Stimulated activated CD8-positive, alpha-beta memory T cell treated with anti-CD3 and anti-CD28 coated beads, Interleukin-7, amount 100 ng/mL, for 24 hours (primary cell): ENCODE data around the gene LAMC1.

Experiments
- DNase-seq: peaks from one replicate; pipeline ENCODE4 v3.0.0-alpha.2; 2020; ENCODE audit warnings: low read depth

LAMC1 gene

DNA sequence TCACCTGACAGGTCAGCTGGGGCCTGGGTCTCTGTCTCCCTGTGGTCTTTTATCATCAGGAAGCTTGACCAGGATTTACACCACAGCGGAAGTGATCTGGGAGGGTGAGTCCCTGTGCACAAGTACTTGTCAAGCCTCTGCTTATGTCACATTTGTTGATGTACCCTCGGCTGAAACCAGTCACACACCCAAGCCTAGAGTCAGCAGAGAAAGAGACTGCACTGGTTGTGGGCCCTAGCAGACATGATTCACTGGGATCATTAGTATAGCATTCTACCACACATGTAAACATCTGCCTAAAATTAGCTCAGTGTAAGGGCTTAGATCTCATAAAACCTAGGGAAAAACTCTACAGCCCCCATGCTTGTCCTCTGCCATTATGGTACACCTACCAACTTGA lies 83.5 kb downstream of the LAMC1 start:
- no peak for DNase-seq

DNA sequence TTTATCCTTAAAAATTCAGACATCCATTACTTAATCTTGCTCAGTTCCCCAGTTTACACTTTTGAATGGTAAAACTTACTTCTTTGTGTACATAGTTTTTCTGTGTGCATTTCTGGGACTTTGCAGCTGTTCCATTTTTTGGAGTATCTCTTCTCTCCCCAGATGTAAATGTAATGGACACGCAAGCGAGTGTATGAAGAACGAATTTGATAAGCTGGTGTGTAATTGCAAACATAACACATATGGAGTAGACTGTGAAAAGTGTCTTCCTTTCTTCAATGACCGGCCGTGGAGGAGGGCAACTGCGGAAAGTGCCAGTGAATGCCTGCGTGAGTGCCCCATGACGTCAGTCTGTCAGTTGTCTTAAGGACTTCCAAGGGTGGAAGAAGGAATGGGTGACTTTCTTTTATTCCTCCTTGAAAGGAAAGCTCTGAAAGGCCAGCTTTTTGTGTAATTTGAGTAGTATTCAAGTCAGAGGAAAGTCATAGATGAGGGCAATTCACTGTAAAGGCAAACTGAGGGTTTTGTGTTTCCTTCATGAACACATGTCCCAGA lies 87.2 kb downstream of the LAMC1 start:
- DNase-seq = no peak

DNA sequence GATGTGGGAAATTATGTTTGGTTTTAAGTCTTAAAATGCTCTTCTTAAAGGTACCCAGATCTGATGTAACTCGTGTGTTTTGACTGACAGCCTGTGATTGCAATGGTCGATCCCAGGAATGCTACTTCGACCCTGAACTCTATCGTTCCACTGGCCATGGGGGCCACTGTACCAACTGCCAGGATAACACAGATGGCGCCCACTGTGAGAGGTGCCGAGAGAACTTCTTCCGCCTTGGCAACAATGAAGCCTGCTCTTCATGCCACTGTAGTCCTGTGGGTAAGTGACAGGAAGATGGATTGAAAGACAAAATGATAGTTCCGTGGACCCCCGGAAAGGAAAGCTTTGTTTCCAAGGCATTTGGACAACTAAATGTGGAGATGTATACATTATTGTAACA lies 91.2 kb downstream of the LAMC1 start:
- no peak for DNase-seq

DNA sequence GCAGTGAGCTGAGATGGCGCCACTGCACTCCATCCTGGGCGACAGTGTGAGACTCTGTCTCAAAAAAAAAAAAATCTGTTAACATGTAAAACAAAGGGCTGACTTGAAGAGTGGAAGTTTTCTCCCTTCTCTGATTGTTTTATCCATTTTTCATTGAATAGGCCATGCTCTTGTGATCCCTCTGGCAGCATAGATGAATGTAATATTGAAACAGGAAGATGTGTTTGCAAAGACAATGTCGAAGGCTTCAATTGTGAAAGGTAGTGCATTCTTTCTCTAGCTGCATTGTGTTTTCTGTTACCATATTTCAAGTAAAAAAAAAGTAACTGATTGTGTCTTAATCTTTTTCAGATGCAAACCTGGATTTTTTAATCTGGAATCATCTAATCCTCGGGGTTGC lies 93.2 kb downstream of the LAMC1 start:
- DNase-seq = no peak

DNA sequence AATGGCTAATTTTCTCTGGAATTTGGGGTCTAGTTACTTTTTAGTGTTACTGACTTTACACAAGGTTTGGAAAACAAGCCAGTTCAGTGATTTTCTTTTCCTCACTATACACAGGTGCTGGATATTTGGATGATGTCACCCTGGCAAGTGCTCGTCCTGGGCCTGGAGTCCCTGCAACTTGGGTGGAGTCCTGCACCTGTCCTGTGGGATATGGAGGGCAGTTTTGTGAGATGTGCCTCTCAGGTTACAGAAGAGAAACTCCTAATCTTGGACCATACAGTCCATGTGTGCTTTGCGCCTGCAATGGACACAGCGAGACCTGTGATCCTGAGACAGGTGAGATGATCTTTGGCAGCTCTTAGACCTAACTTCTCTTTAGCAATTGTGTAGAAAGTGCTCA lies 98.4 kb downstream of the LAMC1 start:
- DNase-seq = no peak

DNA sequence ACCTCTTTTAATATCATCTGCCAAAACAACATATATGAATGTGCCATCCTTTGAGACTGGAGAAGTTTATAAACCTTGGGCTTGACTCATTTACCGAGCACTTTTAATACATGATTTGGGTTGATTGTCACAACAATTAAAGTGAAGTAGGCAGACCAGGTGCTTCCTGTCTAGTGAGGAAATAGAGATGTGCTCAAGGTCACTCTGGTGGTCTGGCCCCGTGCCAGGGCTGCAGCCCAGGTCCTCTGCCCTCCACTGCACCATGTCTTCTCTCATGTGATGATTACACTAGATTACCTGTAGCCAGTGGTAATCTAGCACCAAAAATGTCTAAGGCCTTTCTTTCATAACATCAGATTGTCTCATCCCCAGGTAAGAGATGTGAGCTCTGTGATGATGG lies 101.0 kb downstream of the LAMC1 start:
- DNase-seq = no peak

DNA sequence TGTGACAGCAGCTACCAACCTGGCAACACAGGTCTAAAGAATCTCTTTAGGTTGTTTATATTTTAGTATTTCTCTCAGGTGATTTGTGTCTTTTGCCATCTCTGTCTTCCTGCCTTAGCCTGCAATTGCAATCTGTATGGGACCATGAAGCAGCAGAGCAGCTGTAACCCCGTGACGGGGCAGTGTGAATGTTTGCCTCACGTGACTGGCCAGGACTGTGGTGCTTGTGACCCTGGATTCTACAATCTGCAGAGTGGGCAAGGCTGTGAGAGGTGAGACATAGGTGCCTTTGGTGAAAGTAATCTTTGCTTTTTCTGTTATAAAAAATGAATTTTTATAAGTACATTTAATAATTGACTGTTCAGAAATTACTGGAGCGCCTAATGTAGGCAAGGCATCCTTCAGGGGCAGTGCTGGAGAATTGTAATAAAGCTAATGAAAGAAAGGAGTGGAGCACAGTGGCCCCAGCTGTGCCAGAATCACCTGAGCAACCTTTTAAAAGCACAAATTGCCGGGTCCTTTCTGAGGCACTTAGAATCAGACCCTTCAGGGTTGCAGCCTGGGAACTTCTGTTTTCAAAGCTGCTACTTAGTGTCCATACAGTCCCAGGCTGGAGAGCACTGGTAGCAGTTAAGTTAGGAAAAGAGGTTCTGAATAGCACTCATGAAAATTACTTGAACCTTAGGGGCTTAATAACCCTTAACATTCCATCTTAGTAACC lies 102.2 kb downstream of the LAMC1 start:
- DNase-seq = no peak

DNA sequence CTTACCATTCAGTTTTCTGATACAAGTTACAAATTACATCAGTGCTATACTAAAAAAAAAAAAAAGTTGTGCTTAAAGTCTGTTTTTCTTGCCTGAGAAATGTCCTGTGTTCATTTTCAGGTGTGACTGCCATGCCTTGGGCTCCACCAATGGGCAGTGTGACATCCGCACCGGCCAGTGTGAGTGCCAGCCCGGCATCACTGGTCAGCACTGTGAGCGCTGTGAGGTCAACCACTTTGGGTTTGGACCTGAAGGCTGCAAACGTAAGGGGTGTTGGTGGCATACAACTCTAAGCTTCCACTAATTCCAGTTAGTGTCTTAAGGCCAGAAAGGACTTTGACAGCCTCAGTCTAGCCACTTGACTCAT lies 102.8 kb downstream of the LAMC1 start:
- DNase-seq = no peak

DNA sequence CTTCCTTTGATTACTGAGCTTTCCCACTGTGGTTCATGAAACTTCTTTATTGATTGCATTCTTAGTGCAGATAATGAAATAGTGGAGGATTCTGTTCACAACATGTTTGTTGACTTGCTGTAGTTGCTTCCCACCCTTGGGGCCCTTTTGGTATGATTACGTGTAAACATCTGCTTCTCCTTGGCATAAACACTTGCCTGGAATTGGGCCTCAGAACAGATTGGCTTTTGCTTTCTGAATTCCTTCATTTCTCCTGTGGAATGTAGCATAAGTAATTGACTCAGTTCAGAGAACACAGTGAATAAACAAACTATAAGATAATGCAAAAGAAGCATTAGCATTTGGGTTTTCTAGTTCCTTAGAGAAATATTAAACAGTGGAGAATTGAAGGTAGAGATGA lies 103.3 kb downstream of the LAMC1 start:
- DNase-seq = no peak

DNA sequence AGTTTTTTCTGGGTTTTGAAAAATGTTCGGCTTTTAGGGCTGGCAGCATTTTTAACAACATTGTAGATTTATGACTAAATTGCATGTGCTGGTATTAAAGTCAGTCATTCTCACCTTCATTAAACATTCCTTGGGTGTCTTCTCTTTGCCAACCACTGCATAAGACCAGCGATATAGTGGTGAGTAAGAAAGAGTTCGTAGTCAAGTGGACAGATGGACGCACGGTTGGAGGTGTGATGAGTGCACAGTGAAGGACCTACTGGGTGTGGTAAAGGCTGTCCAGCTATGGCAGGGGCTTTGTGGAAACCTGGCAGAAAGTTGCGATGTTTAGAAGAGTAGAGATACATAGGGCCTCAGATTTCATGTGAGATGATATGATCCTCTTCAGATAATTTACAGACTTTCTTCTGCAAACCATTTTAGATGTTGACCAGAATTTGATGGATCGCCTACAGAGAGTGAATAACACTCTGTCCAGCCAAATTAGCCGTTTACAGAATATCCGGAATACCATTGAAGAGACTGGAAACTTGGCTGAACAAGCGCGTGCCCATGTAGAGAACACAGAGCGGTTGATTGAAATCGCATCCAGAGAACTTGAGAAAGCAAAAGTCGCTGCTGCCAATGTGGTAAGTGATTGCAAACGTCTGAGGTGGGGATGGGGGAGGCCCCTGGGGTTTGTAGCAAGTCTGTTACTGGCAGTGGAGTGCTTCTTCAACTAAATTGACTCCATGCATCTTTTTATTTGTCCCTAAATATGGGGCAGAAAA lies 106.9 kb downstream of the LAMC1 start:
- DNase-seq = no peak

DNA sequence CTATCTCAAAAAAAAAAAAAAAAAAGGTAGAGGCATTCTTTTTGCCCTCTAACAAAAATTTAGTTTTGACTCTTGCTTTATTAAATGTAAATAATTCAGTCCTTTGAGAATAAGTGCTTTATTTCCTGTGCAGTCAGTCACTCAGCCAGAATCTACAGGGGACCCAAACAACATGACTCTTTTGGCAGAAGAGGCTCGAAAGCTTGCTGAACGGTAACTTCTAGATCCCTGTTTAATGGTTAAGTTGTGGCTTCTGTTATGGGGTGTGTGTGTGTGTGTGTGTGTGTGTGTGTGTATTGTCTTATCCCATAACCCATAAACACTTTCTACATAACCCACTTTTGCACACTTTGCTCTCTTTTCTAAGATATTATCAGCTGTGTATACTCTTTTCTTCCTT lies 107.9 kb downstream of the LAMC1 start:
- DNase-seq = no peak

DNA sequence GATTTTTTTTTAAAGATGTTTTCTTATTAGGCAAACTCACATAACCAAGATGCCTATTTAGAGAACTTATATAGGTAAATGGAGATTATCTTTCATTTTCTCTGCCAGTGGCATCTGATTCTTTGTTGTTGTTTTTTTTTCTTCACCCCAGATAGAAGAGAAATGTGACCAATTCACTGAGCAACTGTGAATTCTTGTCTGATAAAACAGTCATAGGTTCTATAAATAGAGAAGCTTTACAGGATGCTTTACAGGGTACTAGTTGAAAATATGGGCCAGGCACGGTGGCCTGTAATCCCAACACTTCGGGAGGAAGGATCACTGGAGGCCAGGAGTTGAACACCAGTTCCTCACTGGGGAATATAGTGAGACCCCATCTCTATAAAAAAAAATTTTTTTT lies 112.1 kb downstream of the LAMC1 start:
- no peak for DNase-seq

DNA sequence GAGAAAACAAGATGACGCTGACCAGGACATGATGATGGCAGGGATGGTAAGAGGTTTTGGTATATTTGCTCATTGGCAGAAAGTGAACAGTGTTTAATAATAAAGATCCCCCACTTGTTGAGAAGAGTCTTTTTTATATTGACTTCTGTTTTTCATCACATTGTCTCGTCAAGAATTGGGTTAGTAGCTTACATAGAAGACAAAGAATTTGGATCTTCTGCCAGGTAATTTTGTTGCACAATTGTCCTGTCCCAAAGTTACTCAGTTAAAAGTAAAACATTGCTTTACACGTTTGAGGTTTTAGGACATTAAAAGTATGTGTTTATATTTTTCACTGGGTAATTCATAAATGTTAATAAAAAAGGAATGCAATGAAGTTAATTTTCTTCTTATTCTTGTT lies 114.6 kb downstream of the LAMC1 start:
- DNase-seq = no peak

DNA sequence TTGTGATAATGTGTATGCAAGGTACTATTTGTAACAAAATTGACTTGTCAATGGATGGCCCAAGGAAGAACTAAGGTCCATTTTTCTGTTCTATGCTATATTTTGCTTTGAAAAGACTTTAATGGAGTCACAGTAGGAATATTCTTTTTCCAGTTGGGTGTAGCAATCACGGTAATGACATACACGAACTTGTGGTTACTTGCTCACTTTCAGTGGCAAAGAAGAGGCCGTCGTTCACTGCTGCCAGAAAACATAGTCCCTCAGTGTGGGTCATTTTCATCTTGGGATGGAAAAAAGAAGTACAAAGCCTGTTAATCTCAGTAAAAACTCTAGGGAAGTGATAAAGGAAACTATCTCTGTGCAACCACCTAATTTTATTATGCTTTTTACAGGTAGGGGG lies 115.1 kb downstream of the LAMC1 start:
- no peak for DNase-seq

DNA sequence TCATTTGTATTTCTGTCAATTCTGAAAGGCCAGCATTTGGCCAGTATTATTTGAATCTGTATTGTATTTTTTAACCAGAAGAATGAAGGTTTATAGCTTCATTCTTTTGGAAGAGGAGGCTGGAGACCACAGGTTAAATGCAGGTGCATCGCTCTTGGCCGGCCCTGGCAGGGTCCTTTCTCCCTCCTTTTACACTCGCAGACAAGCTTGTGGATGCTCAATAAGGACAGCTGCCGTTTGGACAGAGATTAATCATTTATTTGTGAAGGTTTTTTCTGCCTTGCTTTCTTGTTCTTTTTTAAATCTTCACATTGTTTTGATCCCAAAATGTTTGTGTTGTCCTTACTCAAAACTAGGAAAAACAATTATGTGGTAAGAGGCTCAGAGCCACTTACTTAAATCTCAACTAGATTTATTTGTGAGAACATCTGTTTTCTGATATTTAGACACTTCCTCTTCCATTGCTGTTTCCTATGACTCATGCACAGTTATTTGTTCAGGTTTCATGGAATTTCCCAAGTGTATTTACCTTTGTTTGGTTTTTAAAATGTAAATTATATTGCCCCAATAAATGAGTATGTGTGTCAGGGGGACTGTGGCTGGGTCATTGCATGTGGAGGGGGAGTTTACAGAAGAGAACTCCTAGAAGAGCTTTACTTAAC lies 116.2 kb downstream of the LAMC1 start:
- DNase-seq = no peak

DNA sequence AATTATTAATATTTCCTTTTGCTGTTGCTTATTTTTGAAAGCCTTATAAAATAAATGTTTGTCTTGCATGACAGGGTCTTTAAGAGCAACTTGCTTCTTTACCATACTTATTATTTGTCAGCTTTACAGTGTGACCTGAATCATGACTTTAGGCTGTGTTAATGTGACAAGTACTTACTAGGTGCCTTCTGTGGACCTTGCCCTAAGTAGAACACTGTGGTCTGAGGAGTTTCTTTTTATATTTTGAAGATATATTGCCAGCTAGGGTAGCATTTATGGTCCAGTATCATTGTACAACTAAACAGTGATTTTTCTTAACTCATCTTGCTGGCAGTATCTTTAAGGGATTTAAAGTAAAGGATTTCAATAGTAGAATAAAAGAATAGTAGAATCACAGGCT lies 117.4 kb downstream of the LAMC1 start:
- no peak for DNase-seq

DNA sequence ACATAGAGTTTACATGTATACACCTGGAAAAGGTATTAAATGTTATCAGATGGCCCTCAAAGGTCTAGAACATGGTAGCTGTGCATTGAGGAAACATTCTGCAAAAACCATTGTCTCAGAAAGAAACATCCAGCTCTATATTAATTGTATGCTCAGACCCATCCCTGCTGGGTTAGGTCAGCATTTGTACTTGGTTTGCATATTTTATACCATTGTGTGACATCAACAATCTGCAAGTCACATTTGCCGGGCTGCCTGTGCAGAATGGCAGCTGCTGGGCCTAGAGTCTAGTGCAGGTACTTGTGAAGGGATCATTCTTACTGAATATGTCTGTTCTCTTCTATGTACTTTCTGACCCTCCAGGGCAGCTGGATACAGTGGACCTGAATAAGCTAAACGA lies 119.0 kb downstream of the LAMC1 start:
- DNase-seq = no peak

DNA sequence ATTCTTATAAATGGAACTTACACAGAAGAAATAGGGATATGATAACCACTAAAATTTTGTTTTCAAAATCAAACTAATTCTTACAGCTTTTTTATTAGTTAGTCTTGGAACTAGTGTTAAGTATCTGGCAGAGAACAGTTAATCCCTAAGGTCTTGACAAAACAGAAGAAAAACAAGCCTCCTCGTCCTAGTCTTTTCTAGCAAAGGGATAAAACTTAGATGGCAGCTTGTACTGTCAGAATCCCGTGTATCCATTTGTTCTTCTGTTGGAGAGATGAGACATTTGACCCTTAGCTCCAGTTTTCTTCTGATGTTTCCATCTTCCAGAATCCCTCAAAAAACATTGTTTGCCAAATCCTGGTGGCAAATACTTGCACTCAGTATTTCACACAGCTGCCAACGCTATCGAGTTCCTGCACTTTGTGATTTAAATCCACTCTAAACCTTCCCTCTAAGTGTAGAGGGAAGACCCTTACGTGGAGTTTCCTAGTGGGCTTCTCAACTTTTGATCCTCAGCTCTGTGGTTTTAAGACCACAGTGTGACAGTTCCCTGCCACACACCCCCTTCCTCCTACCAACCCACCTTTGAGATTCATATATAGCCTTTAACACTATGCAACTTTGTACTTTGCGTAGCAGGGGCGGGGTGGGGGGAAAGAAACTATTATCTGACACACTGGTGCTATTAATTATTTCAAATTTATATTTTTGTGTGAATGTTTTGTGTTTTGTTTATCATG lies 120.5 kb downstream of the LAMC1 start:
- DNase-seq = no peak

DNA sequence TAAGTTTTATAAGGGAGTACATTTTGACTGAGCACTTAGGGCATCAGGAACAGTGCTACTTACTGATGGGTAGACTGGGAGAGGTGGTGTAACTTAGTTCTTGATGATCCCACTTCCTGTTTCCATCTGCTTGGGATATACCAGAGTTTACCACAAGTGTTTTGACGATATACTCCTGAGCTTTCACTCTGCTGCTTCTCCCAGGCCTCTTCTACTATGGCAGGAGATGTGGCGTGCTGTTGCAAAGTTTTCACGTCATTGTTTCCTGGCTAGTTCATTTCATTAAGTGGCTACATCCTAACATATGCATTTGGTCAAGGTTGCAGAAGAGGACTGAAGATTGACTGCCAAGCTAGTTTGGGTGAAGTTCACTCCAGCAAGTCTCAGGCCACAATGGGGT lies 121.5 kb downstream of the LAMC1 start:
- DNase-seq = no peak

DNA sequence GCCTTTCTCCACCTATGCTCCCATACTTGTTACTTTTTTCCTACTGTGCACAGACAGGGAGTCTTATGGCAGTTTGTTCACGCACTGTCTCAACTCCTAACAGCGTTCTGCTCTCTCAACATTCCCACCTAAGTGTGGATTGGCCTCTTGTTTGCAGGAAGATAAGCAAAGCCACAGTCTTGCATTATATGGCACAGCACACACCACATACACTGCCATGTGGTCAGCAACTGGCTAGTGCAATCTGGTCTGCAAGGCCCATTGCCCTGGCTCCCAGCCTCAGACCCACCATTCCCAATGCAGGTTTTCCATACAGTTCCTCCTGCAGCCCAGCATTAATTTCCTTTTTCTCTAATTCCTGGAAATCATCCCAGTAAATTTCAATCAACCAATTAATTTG lies 124.5 kb downstream of the LAMC1 start:
- no peak for DNase-seq

DNA sequence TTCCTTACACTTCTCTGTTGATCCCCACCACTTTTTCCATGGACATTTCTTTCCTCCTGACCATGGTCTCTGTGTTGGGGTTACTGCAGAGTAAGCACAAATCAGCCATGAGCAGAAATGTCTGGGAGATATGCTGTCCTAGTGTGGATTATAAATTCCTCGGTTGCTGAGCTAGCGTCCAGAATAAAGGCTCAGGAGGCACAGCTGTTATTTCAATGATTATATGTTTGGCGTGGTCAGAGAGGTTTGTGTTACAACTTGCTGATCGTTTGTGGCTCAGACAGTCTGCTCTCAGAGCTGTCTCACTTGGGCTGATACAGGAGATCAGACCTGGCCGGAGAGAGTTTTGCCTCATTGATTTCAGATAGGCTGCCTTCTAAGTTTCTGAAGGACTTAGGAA lies 125.4 kb downstream of the LAMC1 start:
- DNase-seq = no peak

DNA sequence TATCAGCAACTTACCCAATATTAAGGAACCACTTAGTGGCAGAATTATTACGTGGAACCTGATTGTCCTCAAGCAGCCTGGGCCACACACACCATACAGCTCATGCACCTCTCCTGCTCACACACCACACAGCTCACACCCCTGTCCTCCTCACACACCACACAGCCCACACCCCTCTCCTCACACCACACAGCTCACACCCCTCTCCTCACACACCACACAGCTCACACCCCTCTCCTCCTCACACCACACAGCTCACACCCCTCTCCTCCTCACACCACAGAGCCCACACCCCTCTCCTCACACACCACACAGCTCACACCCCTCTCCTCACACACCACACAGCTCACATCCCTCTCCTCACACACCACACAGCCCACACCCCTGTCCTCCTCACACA lies 126.1 kb downstream of the LAMC1 start:
- no peak for DNase-seq
